ENCODE data around the gene INPP4B. TPM values are rescaled to one million over a fixed set of nuclear protein-coding genes. Genes with fewer than 3 reads are reported as not detected.

Gene INPP4B
- total RNA-seq, 1 donor from 2014 or later, result 10.9 TPM

- Histone ChIP-seq H3K4me3 (ENCODE audit: low read depth, low read length) (no peak overlapping the region), H3K36me3 (ENCODE audit: control insufficient read depth, insufficient read depth, low read length) (no peaks in the 10 kb centered on the region), H3K27me3 (ENCODE audit: control insufficient read depth, insufficient read depth, low read length) (no peaks in the 10 kb centered on the region)
- no peak for TF ChIP-seq CTCF (IDR thresholded peaks at IDR 0.05; ENCODE audit: insufficient read depth, low read length, poor library complexity, severe bottlenecking)
- DNase-seq (ENCODE audit: low read depth), result no peak
Observed at GRCh38 chr4:142556048-142556447, 290.1 kb downstream of the INPP4B start.

GRCh38 chr4:142554412-142554811 is 291.7 kb downstream of the INPP4B start:
- no peak for DNase-seq (ENCODE audit: low read depth)
- Histone ChIP-seq H3K4me3 (ENCODE audit: low read depth, low read length) (no peak overlapping the region), H3K27me3 (ENCODE audit: control insufficient read depth, insufficient read depth, low read length) (no peaks in the 10 kb centered on the region), H3K36me3 (ENCODE audit: control insufficient read depth, insufficient read depth, low read length) (no peaks in the 10 kb centered on the region)
- TF ChIP-seq CTCF (IDR thresholded peaks at IDR 0.05; ENCODE audit: insufficient read depth, low read length, poor library complexity, severe bottlenecking), result no peak

GRCh38 chr4:142551517-142552305 is 294.4 kb downstream of the INPP4B start:
- Histone ChIP-seq H3K4me3 (ENCODE audit: low read depth, low read length) (no peak overlapping the region), H3K36me3 (ENCODE audit: control insufficient read depth, insufficient read depth, low read length) (no peaks in the 10 kb centered on the region), H3K27me3 (ENCODE audit: control insufficient read depth, insufficient read depth, low read length) (no peaks in the 10 kb centered on the region)
- DNase-seq (ENCODE audit: low read depth), result no peak
- no peak for TF ChIP-seq CTCF (IDR thresholded peaks at IDR 0.05; ENCODE audit: insufficient read depth, low read length, poor library complexity, severe bottlenecking)

- no peaks in the 10 kb centered on the region for H3K36me3 ChIP-seq (ENCODE audit: control insufficient read depth, insufficient read depth, low read length)
- no peak overlapping the region for H3K4me3 ChIP-seq (ENCODE audit: low read depth, low read length)
- TF ChIP-seq CTCF (IDR thresholded peaks at IDR 0.05; ENCODE audit: insufficient read depth, low read length, poor library complexity, severe bottlenecking), result no peak
- no peaks in the 10 kb centered on the region for H3K27me3 ChIP-seq (ENCODE audit: control insufficient read depth, insufficient read depth, low read length)
- no peak for DNase-seq (ENCODE audit: low read depth)
Observed at GRCh38 chr4:142550965-142551364, 295.1 kb downstream of the INPP4B start.

- Histone ChIP-seq H3K27me3 (ENCODE audit: control insufficient read depth, insufficient read depth, low read length) (no peaks in the 10 kb centered on the region), H3K4me3 (ENCODE audit: low read depth, low read length) (no peak overlapping the region), H3K36me3 (ENCODE audit: control insufficient read depth, insufficient read depth, low read length) (no peaks in the 10 kb centered on the region)
- TF ChIP-seq CTCF (IDR thresholded peaks at IDR 0.05; ENCODE audit: insufficient read depth, low read length, poor library complexity, severe bottlenecking), result no peak
- peak; percentile 92 for DNase-seq (ENCODE audit: low read depth)
Observed at GRCh38 chr4:142549726-142550463, 296.2 kb downstream of the INPP4B start.
